K562 (cell line): ENCODE measurements around the gene CSTA. TPM values are rescaled to one million over a fixed set of nuclear protein-coding genes. Genes with fewer than 3 reads are reported as not detected.

Source experiments
- ATAC-seq: fragments of 200-7000 bp; cut with Tn5 transposase; 3 replicates; pipeline ENCODE4 v1.9.1; 2020; ENCODE audit warnings: moderate library complexity
- BruUV-seq: library from RNA; stranded (reverse); fragments of 400-500 nt; replicated peaks from 2 replicates; lab custom pipeline; 2021; lab: Mats Ljungman, UMichigan
- CTCF ChIA-PET: fragments of 300-600 bp; formaldehyde crosslinking; extraction: SDS; loops from one replicate; lab custom pipeline; 2021; ENCODE audit warnings: low intra/inter-chr PET ratio; lab: Yijun Ruan, JAX
- POLR2A ChIA-PET: fragments of 300-600, 350-650 bp; sonication (Branson Sonifier 250); formaldehyde crosslinking; extraction: SDS; loops from one replicate; lab custom pipeline; 2021; ENCODE audit warnings: antibody characterized with exemption, inconsistent platforms; lab: Yijun Ruan, JAX
- DNase-seq, 4 experiments: peaks; one replicate each; pipeline versions ENCODE4 v3.0.0 to v3.0.0-alpha.2; 2011 to 2018; ENCODE audit warnings: low spot score in 3 of 4, mixed read lengths in 3 of 4; ENCODE audit errors: extremely low read depth in 1 of 4
- FAIRE-seq: peaks from 2 replicates; lab custom pipeline; 2011; peaks lifted over from hg19 to GRCh38; lab: Jason Lieb, UNC
- H2AFZ ChIP-seq: 2 replicates; pipeline ENCODE4 v1.6.0; 2011; ENCODE audit warnings: low read depth, low read length, control low read depth, inconsistent platforms
- H3K27ac ChIP-seq: fragments of 200-600 bp; 3 replicates; pipeline ENCODE4 v1.8.0; 2011; ENCODE audit warnings: low read depth, mild to moderate bottlenecking, control low read depth, inconsistent platforms, low read length, moderate library complexity, mixed read lengths; ENCODE audit errors: extremely low read depth
- H3K27me3 ChIP-seq, 2 experiments: fragments of 300-600 bp in 1 of 2; 2 replicates in 1 of 2; 3 replicates in 1 of 2; pipeline versions ENCODE4 v1.6.0 to v1.8.0; 2011; ENCODE audit warnings: inconsistent platforms in 2 of 2, low read length in 2 of 2, mild to moderate bottlenecking in 1 of 2, mixed read lengths in 1 of 2, moderate library complexity in 1 of 2; ENCODE audit not compliant: control insufficient read depth in 2 of 2, insufficient read depth in 2 of 2
- H3K36me3 ChIP-seq: fragments of 300-600 bp; 3 replicates; pipeline ENCODE4 v1.8.0; 2011; ENCODE audit warnings: mild to moderate bottlenecking, low read length, inconsistent platforms; ENCODE audit not compliant: control insufficient read depth, insufficient read depth
- H3K4me1 ChIP-seq, 2 experiments: fragments of 200-600 bp in 1 of 2; replicated peaks in 1 of 2; 2 replicates in 1 of 2; 3 replicates in 1 of 2; pipeline versions ENCODE4 v1.5.1 to v1.8.0; 2011; ENCODE audit warnings: inconsistent platforms in 2 of 2, low read length in 2 of 2, mild to moderate bottlenecking in 1 of 2, mixed read lengths in 1 of 2, moderate library complexity in 1 of 2; ENCODE audit not compliant: control insufficient read depth in 2 of 2, insufficient read depth in 2 of 2
- H3K4me2 ChIP-seq: 2 replicates; pipeline ENCODE4 v1.6.1; 2011; ENCODE audit warnings: low read length, control low read depth, inconsistent platforms, mixed read lengths; ENCODE audit not compliant: insufficient read depth
- H3K4me3 ChIP-seq: fragments of 200-600 bp; sonication (generic), shearing (Covaris generic); 2 replicates; pipeline ENCODE4 v1.5.1; 2016; ENCODE audit warnings: control low read depth, inconsistent platforms
- H3K79me2 ChIP-seq: fragments of 200-600 bp; 3 replicates; pipeline ENCODE4 v1.8.0; 2011; ENCODE audit warnings: low read length, inconsistent platforms; ENCODE audit not compliant: control insufficient read depth, insufficient read depth
- H3K9ac ChIP-seq, 2 experiments: 2 replicates each; pipeline versions ENCODE4 v1.6.0 to v1.6.1; 2011; ENCODE audit warnings: low read depth in 2 of 2, low read length in 2 of 2, control low read depth in 1 of 2, inconsistent platforms in 1 of 2, mild to moderate bottlenecking in 1 of 2, mixed read lengths in 1 of 2; ENCODE audit not compliant: insufficient read depth in 1 of 2
- H3K9me1 ChIP-seq: one replicate; pipeline ENCODE4 v1.6.0; 2011; ENCODE audit warnings: inconsistent platforms, mild to moderate bottlenecking, low read length, moderate library complexity; ENCODE audit not compliant: control insufficient read depth, insufficient read depth
- H3K9me3 ChIP-seq: replicated peaks from 2 replicates; pipeline ENCODE4 v1.5.1; 2011; ENCODE audit warnings: low read depth, low read length, inconsistent platforms; ENCODE audit not compliant: control insufficient read depth, insufficient read depth
- H4K20me1 ChIP-seq: replicated peaks from 2 replicates; pipeline ENCODE4 v1.6.1; 2011; ENCODE audit warnings: low read length, inconsistent platforms, mixed read lengths; ENCODE audit not compliant: control insufficient read depth, insufficient read depth
- KDM5B ChIP-seq: fragments of 200-600 bp; sonication (generic); IDR thresholded peaks from 2 replicates; pipeline ENCODE4 v1.6.1; 2012; ENCODE audit warnings: low read depth, mild to moderate bottlenecking, moderate library complexity, low read length, control low read depth, inconsistent platforms; ENCODE audit not compliant: insufficient replicate concordance
- SIN3A ChIP-seq, 2 experiments: fragments of 150-350 bp in 1 of 2; IDR thresholded peaks; 2 replicates each; pipeline ENCODE4 v1.6.1; 2011 to 2016; ENCODE audit warnings: borderline replicate concordance in 2 of 2, low read depth in 2 of 2, low read length in 2 of 2, mild to moderate bottlenecking in 2 of 2, moderate library complexity in 2 of 2; ENCODE audit not compliant: control insufficient read depth in 1 of 2
- SRSF7 ChIP-seq: fragments of 200-400 bp; formaldehyde crosslinking; optimal IDR thresholded peaks from 2 replicates; pipeline ENCODE3; 2017; ENCODE audit warnings: mild to moderate bottlenecking, low read depth, low read length
- SRSF9 ChIP-seq: fragments of 200-400 bp; formaldehyde crosslinking; IDR thresholded peaks from 2 replicates; pipeline ENCODE4 v1.6.1; 2017; ENCODE audit warnings: low read depth, low read length, borderline replicate concordance
- ZNF41 ChIP-seq: fragments of 250-450 bp; sonication (Bioruptor Pico); conservative IDR thresholded peaks from 2 replicates; pipeline ENCODE4 v1.4.0; 2020; ENCODE audit warnings: mild to moderate bottlenecking
- WGBS: fragments of 100-300 bp; shearing (Covaris generic); methylation state at CpG from one replicate; pipeline ENCODE4 v1.1.6; 2016; ENCODE audit warnings: low coverage, mixed read lengths; ENCODE audit not compliant: insufficient coverage; ENCODE audit errors: missing lambda C conversion rate; 5-methylcytosine and 5-hydroxymethylcytosine counted together
- in situ Hi-C: fragments of 300-500 bp; cut with MboI; formaldehyde crosslinking; loops from 4 replicates; pipeline ENCODE4 v1.15.0; 2018; ENCODE audit warnings: inconsistent platforms, mixed read lengths
- intact Hi-C: fragments of 100-400 bp; cut with micrococcal nuclease; formaldehyde crosslinking; loops from 2 replicates; pipeline ENCODE4 v1.14.2; 2022
- polyA plus RNA-seq, 8 experiments: library from polyadenylated mRNA; depleted of rRNA in 4 of 8; stranded (reverse) in 5 of 8; unstranded in 3 of 8; fragments of >200 nt; fragmentation: Nextera tagmentation in 2 of 8; fragmentation: Illumina TruSeq in 1 of 8; extraction: Ambion mirVana in 2 of 8; extraction: Trizol in 1 of 8; gene quantifications; 2 replicates each; pipeline versions ENCODE4 v1.2.1 to v1.2.3, GENCODE V29; 2011 to 2014; ENCODE audit warnings: inconsistent platforms in 1 of 8, missing spikeins in 1 of 8
- total RNA-seq, 7 experiments: library from RNA; depleted of rRNA in 6 of 7; stranded (reverse); fragments of >200 nt in 6 of 7; fragmentation: Illumina TruSeq in 2 of 7; extraction: Trizol in 2 of 7; gene quantifications; 2 replicates each; pipeline versions ENCODE4 v1.2.1 to v1.2.3, GENCODE V29; 2011 to 2021; ENCODE audit warnings: low replicate concordance in 1 of 7
- TF ChIP-seq, protein P1 (sequence below): sonication (generic); formaldehyde crosslinking; IDR thresholded peaks from 2 replicates; pipeline ENCODE4 v1.8.0; 2022; ENCODE audit warnings: missing genetic modification reagents, mild to moderate bottlenecking, borderline replicate concordance
- TF ChIP-seq, protein P2 (sequence below): sonication (generic); formaldehyde crosslinking; IDR thresholded peaks from 2 replicates; pipeline ENCODE4 v1.8.1; 2023; ENCODE audit warnings: mild to moderate bottlenecking, missing genetic modification reagents
- TF ChIP-seq, protein P3 (sequence below): fragments of 250-450 bp; sonication (Bioruptor Pico); IDR thresholded peaks from 2 replicates; pipeline ENCODE4 v1.4.0; 2020; ENCODE audit warnings: mild to moderate bottlenecking, moderate library complexity

The CSTA gene
- total and polyA plus RNA-seq, 9 of the 15 experiments (the other 6 are each of a cell fraction or from before 2014, with no cell fraction given): 0.11 to 3.1 (median 1.1) TPM

DNA sequence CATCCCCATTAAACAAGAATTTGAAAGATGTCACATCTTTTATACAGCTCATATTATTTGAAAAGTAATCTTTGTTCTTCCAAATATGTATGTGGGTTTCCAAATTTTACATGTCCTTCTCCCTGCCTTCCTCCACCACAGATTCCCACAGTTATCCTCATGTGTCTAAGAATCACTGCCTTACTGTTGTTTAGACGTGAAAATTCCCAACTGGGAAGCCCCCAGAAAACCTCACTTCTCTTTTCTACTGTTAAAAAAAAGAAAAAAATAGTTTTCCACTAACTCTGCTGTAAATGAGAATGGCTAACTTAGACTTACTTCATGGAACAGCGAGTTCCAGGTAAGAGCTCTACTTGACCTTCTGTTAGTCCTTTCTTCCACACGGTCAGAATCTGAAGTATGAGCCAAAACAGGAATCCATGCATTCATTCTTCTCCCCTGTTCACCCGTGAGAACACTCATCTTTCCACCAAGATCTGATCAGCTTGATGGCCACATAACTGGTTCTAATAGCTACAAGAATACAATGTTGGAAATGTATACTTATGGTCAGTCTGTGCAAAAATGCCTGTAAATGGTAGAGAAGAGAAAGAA lies 17.9 kb upstream of the CSTA start:
- H3K4me3 ChIP-seq: no peak overlapping the region
- no peak for ATAC-seq
- CTCF ChIA-PET: interaction anchor here (0.6 kb wide), 1 partner anchor 762 kb away, joined by 3 read pairs; no protein-coding TSS in a partner anchor
- no peak overlapping the region for H2AFZ ChIP-seq
- WGBS: 0% methylated on average over 4 of the region's 4 CpGs
- in situ Hi-C loops: no loop called here
- no peak overlapping the region for H3K27ac ChIP-seq
- no peaks in the 10 kb centered on the region for H3K9me1 ChIP-seq
- no peaks in the 10 kb centered on the region for H3K79me2 ChIP-seq
- no peak for TF ChIP-seq SRSF7
- TF ChIP-seq ZNF41 (CRISPR knock-in tag): no peak
- TF ChIP-seq, protein P1, sequence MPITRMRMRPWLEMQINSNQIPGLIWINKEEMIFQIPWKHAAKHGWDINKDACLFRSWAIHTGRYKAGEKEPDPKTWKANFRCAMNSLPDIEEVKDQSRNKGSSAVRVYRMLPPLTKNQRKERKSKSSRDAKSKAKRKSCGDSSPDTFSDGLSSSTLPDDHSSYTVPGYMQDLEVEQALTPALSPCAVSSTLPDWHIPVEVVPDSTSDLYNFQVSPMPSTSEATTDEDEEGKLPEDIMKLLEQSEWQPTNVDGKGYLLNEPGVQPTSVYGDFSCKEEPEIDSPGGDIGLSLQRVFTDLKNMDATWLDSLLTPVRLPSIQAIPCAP (CRISPR knock-in tag): no peak
- no peak for TF ChIP-seq SRSF9
- TF ChIP-seq, protein P2, sequence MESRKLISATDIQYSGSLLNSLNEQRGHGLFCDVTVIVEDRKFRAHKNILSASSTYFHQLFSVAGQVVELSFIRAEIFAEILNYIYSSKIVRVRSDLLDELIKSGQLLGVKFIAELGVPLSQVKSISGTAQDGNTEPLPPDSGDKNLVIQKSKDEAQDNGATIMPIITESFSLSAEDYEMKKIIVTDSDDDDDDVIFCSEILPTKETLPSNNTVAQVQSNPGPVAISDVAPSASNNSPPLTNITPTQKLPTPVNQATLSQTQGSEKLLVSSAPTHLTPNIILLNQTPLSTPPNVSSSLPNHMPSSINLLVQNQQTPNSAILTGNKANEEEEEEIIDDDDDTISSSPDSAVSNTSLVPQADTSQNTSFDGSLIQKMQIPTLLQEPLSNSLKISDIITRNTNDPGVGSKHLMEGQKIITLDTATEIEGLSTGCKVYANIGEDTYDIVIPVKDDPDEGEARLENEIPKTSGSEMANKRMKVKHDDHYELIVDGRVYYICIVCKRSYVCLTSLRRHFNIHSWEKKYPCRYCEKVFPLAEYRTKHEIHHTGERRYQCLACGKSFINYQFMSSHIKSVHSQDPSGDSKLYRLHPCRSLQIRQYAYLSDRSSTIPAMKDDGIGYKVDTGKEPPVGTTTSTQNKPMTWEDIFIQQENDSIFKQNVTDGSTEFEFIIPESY (CRISPR knock-in tag): no peak
- TF ChIP-seq SIN3A (IDR thresholded peaks at IDR 0.05; ENCODE audit: borderline replicate concordance in 2 of 2, control insufficient read depth in 1 of 2, low read depth in 2 of 2, low read length in 2 of 2): no peak
- no peak for TF ChIP-seq KDM5B
- TF ChIP-seq, protein P3, sequence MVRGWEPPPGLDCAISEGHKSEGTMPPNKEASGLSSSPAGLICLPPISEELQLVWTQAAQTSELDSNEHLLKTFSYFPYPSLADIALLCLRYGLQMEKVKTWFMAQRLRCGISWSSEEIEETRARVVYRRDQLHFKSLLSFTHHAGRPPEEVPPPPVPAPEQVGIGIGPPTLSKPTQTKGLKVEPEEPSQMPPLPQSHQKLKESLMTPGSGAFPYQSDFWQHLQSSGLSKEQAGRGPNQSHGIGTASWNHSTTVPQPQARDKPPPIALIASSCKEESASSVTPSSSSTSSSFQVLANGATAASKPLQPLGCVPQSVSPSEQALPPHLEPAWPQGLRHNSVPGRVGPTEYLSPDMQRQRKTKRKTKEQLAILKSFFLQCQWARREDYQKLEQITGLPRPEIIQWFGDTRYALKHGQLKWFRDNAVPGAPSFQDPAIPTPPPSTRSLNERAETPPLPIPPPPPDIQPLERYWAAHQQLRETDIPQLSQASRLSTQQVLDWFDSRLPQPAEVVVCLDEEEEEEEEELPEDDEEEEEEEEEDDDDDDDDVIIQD (CRISPR knock-in tag): no peak
- TF ChIP-seq, all 486 proteins: peak for 0
- intact Hi-C loops: loop anchor here (5.0 kb wide), 1 partner anchor 50 kb away; no protein-coding TSS in a partner anchor
- no peaks in the 10 kb centered on the region; a peak in 1 of 5 replicates for H3K27me3 ChIP-seq
- no peaks in the 10 kb centered on the region for H3K36me3 ChIP-seq
- POLR2A ChIA-PET: interaction anchor here (1.2 kb wide), 1 partner anchor 28 kb away, joined by 3 read pairs; no protein-coding TSS in a partner anchor
- DNase-seq (no peak), FAIRE-seq (no peak)
- no peaks in the 10 kb centered on the region for H3K4me1 ChIP-seq
- no peak overlapping the region for H3K9ac ChIP-seq
- H3K9me3 ChIP-seq: no peaks in the 10 kb centered on the region
- BruUV-seq: no TSS peak
- no peaks in the 10 kb centered on the region for H4K20me1 ChIP-seq
- H3K4me2 ChIP-seq: no peak overlapping the region
